ENCODE results near the gene TUBA1C. TPM values are rescaled to one million over a fixed set of nuclear protein-coding genes. Genes with fewer than 3 reads are reported as not detected.
A peak's percentile ranks its signal among the peaks of the same experiment; 100 is the strongest.

TUBA1C gene
- total RNA-seq (10 to 100 TPM; 34.2 to 71.7 (median 66.7) TPM), polyA plus RNA-seq (106 TPM)
- long read RNA-seq, donor 1, transcript TUBA1C-201 (4 exons, 3,001 nt), result major isoform, 15 of 30 reads
- long read RNA-seq, donor 1, partial matches to known transcripts, result 7 of 30 reads
- long read RNA-seq, donor 1, other reads (novel, unspliced or antisense), result 5 of 30 reads
- long read RNA-seq, donor 2, transcript TUBA1C-201 (4 exons, 3,001 nt), result major isoform, 14 of 17 reads
- long read RNA-seq, donor 2, partial matches to known transcripts, result 1 of 17 reads
- long read RNA-seq, donor 2, other reads (novel, unspliced or antisense), result 2 of 17 reads
- long read RNA-seq, donor 3, transcript TUBA1C-201 (4 exons, 3,001 nt), result major isoform, 36 of 59 reads
- long read RNA-seq, donor 3, partial matches to known transcripts, result 4 of 59 reads
- long read RNA-seq, donor 3, other reads (novel, unspliced or antisense), result 18 of 59 reads
- long read RNA-seq, donor 4, transcript TUBA1C-201 (4 exons, 3,001 nt), result major isoform, 13 of 14 reads
- long read RNA-seq, donor 4, partial matches to known transcripts, result 0 of 14 reads
- long read RNA-seq, donor 4, other reads (novel, unspliced or antisense), result 1 of 14 reads

DNA sequence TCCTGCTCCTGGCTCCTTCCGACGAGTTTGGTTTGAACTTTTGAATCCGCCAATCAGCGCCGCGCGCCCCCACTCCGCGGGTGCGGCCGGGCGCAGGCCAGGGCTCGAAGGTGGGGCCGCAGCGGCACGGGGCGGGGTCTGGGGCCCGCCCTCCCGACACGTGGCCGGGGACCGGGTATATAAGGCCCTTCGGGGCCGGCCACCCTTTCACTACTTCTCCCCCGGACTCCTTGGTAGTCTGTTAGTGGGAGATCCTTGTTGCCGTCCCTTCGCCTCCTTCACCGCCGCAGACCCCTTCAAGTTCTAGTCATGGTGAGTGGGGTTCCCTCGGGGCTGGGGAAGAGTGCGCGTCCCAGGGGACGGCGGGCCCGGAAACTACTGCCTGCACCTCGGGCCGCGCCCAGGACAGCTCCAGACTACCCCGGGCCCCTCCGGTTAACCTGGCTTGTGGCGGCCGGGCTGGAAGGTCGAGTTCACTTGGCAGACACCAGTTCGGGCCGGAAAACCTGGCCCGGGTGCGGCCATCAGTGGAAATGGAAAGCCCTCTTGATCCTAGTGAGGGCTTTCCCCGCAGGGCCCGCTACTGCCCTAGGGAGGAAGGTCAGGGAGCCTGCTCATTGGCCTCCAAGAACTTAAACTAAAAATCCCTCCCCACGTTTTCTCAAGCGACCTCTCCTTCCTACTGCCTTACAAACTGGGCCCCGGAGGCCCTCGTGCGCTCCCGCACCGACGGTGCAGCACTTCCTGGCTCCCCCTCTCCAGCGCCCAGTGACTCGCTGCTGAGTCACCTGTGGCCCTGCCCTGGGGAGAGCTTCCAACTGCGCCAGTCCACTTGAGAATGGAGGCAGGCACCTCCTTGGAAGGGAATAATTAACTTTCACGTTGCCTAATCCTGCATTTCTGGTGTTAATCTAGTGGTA, at the start of gene TUBA1C:
TUBA1C (plus strand) TSS at position 210 of the 920 bp plus-strand sequence; CDS start at position 310, 100 bp downstream.
- peak within 1 kb of the TSS; percentile 71 for H3K4me3 ChIP-seq (ENCODE audit: low read length)
- ATAC-seq (peak; percentile 96 to 97), DNase-seq (peak; percentile 96 to 98 (median 97))
- WGBS, result 2% methylated on average over 61 of the region's 61 CpGs
- intact Hi-C loops (cut with DNase I), result no loop called here
- peak within 1 kb of the TSS; percentile 74 for H3K27ac ChIP-seq (ENCODE audit: low read length)
- H3K27me3 ChIP-seq (ENCODE audit: control insufficient read depth, insufficient read depth), result no peaks in the 10 kb centered on the region
- peaks cover 2% of the 10 kb centered on the region for H3K4me1 ChIP-seq (ENCODE audit: control insufficient read depth, insufficient read depth, low read length)
- no peaks in the 10 kb centered on the region for H3K9me3 ChIP-seq (ENCODE audit: control insufficient read depth, low read length)

DNA sequence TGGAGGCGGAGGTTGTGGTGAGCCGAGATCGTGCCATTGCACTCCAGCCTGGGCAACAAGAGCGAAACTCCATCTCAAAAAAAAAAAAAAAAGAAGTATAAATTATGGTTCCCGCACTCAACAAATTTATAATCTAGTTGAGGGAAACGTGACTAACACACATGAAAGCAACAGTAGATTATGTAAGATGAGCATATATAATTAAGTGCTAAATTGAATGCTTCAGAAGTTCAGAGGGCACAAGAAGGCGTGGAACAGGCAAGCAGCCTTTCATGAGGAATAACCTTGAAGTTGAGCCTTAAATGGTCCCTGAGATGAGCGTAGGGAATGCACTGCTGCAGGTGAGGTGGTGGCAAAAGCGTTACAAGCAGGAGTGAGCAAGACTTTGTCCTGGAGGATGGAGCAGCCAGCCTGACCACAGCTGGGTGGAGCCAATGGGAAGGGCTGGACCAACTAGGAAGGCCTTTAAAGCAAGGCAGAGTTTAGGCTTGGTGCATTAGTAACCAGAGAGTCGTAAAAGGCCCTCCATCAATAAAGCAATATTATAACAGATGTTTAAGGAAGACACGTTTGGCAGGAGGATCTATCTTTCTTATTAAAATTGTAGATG, 45.4 kb upstream of the TUBA1C start:
- no peak overlapping the region for H3K4me3 ChIP-seq (ENCODE audit: low read length)
- no peaks in the 10 kb centered on the region for H3K27me3 ChIP-seq (ENCODE audit: control insufficient read depth, insufficient read depth)
- no peak for ATAC-seq
- H3K9me3 ChIP-seq (ENCODE audit: control insufficient read depth, low read length), result no peaks in the 10 kb centered on the region
- intact Hi-C loops (cut with DNase I), result no loop called here
- 91% methylated on average over 11 of the region's 11 CpGs for WGBS
- no peak for DNase-seq
- no peak overlapping the region for H3K27ac ChIP-seq (ENCODE audit: low read length)
- no peaks in the 10 kb centered on the region for H3K4me1 ChIP-seq (ENCODE audit: control insufficient read depth, insufficient read depth, low read length)

DNA sequence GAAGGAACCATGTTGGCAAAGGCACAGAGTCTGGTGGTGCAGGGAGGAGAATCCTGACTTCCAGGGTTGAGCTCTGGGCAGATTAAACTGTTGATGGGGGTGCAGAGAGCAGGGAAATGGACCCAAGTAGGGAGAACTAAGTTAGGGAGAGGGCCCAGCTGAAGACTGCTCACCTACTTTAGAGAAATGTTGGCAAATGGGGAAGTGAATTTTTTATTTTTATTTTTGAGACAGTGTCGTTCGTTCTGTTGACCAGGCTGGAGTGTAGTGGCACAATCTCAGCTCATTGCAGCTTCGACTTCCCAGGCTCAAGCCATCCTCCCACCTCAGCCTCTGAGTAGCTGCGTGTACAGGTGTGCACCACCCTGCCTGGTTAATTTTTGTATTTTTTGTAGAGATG, 43.9 kb upstream of the TUBA1C start:
- Histone ChIP-seq H3K27ac (ENCODE audit: low read length) (no peak overlapping the region), H3K4me1 (ENCODE audit: control insufficient read depth, insufficient read depth, low read length) (no peaks in the 10 kb centered on the region), H3K9me3 (ENCODE audit: control insufficient read depth, low read length) (no peaks in the 10 kb centered on the region), H3K27me3 (ENCODE audit: control insufficient read depth, insufficient read depth) (no peaks in the 10 kb centered on the region), H3K4me3 (ENCODE audit: low read length) (no peak overlapping the region)
- DNase-seq (no peak), ATAC-seq (no peak)
- intact Hi-C loops (cut with DNase I), result no loop called here
- WGBS, result 83% methylated on average over 4 of the region's 4 CpGs

DNA sequence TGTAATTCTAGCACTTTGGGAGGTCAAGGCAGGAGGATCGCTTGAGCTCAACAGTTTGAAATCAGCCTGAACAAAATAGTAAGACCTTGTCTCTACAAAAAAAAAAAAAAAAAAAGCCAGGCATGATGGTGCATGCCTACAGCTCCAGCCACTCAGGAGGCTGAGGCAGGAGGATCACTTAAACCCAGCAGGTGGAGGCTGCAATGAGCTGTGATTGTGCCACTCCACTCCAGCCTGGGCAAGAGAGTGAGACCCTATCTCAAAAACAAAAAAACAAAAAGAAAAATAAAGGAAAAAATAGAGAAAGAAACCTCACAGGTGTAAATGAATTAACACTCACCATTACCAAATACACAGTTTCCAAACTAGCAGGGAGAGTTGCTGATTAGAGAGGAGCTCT, 41.8 kb upstream of the TUBA1C start:
- ATAC-seq, result no peak
- 91% methylated on average over 1 of the region's 1 CpG for WGBS
- Histone ChIP-seq H3K4me1 (ENCODE audit: control insufficient read depth, insufficient read depth, low read length) (no peaks in the 10 kb centered on the region), H3K27me3 (ENCODE audit: control insufficient read depth, insufficient read depth) (no peaks in the 10 kb centered on the region), H3K27ac (ENCODE audit: low read length) (peak overlapping the region; percentile 79), H3K4me3 (ENCODE audit: low read length) (no peak overlapping the region), H3K9me3 (ENCODE audit: control insufficient read depth, low read length) (no peaks in the 10 kb centered on the region)
- no peak for DNase-seq
- intact Hi-C loops (cut with DNase I), result no loop called here

DNA sequence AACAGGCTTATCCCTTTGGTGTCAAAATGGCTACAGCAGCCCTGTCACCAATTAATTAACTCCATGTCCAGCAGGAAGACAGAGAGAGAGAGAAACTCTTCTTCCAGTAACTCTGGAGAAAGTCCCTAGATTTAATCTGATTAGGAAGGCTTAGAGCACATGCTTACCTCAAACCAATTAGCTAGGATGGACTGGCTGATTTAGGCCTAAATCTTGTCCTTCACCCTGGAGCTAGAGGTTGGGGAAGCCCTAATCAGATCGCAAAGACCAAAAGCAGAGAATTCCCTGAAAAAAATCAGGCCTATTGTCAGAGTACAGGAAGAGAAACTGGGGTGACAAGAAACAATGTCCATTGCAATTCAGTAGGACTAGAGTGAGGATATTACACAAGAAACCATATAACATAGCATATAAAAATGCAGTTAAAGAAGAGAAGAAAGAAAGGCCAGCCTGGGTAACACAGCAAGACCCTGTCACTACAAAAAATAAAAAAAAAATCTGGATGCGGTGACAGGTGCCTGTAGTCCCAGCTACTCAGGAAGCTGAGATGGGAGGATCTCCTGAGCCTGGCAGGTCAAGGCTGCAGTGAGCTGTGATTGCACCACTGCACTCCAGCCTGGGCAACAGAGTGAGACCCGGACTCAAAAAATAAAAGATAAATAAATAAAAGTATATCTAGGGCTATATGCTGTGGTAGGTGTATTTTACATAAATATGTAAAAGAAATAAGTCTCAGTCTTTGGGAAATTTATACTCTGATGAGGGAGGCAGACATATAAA, 41.1 kb upstream of the TUBA1C start:
- Histone ChIP-seq H3K4me3 (ENCODE audit: low read length) (no peak overlapping the region), H3K27me3 (ENCODE audit: control insufficient read depth, insufficient read depth) (no peaks in the 10 kb centered on the region), H3K4me1 (ENCODE audit: control insufficient read depth, insufficient read depth, low read length) (no peaks in the 10 kb centered on the region), H3K27ac (ENCODE audit: low read length) (no peak overlapping the region), H3K9me3 (ENCODE audit: control insufficient read depth, low read length) (no peaks in the 10 kb centered on the region)
- intact Hi-C loops (cut with DNase I), result no loop called here
- WGBS, result 81% methylated on average over 3 of the region's 3 CpGs
- DNase-seq (no peak), ATAC-seq (no peak)

DNA sequence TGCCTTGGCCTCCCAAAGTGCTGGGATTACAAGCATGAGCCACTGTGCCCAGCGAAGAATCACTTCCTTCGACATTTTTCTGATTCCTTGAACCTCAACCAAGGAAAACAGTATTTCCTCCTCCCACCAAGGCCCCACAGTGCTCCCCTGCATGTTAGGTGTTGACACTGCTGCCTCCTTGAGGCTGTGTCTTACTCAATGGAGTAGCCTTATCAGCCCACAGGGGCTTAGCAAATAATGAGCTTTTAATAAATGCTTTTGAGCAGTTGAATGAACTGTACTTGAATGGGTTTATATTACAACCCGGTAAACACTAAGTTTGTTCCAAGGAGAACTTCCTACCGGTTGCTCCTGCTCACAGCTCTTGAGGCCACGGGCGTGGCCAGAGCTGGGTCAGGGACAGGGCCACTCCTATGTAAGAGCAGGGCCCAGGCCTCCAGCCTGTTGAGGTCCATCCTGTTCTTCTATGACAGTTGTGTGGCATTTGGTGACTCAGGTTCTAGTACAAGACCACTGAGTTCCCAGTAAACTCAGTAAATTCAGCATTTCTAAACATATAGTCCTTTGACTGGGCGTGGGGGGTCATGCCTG, 39.2 kb upstream of the TUBA1C start:
- WGBS, result 61% methylated on average over 7 of the region's 7 CpGs
- H3K27ac ChIP-seq (ENCODE audit: low read length), result no peak overlapping the region
- no peaks in the 10 kb centered on the region for H3K9me3 ChIP-seq (ENCODE audit: control insufficient read depth, low read length)
- ATAC-seq (peak in 1 of 2 donors; percentile 47), DNase-seq (no peak)
- no peak overlapping the region for H3K4me3 ChIP-seq (ENCODE audit: low read length)
- no peaks in the 10 kb centered on the region for H3K27me3 ChIP-seq (ENCODE audit: control insufficient read depth, insufficient read depth)
- intact Hi-C loops (cut with DNase I), result no loop called here
- H3K4me1 ChIP-seq (ENCODE audit: control insufficient read depth, insufficient read depth, low read length), result no peaks in the 10 kb centered on the region

DNA sequence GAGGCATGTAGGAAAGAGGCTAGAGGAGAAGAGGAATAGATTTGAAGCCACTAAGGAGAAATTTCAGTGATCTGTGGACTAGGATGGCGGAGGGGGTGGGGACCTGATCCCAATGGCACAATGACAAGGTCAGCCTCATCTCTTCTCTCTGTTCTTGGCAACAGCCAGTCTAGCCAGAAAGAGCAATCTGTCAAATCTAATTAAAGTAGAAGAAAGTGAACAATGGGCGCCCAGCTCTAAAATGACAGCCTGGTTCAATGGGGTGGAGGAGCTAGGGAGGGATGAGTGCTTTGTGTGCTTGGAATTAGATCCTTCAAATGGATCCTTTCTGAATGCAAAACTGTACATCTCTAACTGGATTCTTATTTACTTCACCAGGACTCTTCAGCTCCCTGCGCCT, 37.2 kb upstream of the TUBA1C start:
- Histone ChIP-seq H3K27me3 (ENCODE audit: control insufficient read depth, insufficient read depth) (no peaks in the 10 kb centered on the region), H3K27ac (ENCODE audit: low read length) (no peak overlapping the region), H3K4me1 (ENCODE audit: control insufficient read depth, insufficient read depth, low read length) (no peaks in the 10 kb centered on the region), H3K4me3 (ENCODE audit: low read length) (no peak overlapping the region), H3K9me3 (ENCODE audit: control insufficient read depth, low read length) (no peaks in the 10 kb centered on the region)
- no peak for ATAC-seq
- DNase-seq, result no peak
- intact Hi-C loops (cut with DNase I), result no loop called here
- WGBS, result 95% methylated on average over 3 of the region's 3 CpGs

DNA sequence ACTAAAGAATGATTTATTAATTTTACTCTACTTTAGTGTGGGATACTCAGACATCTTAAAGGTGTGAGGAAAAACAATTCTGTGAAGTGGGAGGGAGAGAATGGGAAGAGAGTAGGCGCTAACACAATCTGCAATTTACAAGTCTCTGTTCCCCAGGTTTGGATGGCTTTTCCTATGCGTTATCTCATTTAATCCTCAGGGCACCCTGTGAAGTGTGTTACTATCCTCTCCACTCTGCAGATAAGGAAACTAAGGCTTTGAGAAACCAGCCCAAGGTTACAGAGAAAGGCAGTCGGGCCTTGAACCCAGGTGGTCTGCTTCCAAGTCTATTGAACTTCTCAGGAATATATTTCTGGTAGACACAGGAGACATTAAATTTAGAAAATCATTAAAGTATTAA, 36.2 kb upstream of the TUBA1C start:
- 82% methylated on average over 3 of the region's 3 CpGs for WGBS
- no peak overlapping the region for H3K4me3 ChIP-seq (ENCODE audit: low read length)
- H3K27me3 ChIP-seq (ENCODE audit: control insufficient read depth, insufficient read depth), result no peaks in the 10 kb centered on the region
- DNase-seq (no peak), ATAC-seq (no peak)
- intact Hi-C loops (cut with DNase I), result no loop called here
- peaks cover 4% of the 10 kb centered on the region for H3K4me1 ChIP-seq (ENCODE audit: control insufficient read depth, insufficient read depth, low read length)
- H3K9me3 ChIP-seq (ENCODE audit: control insufficient read depth, low read length), result no peaks in the 10 kb centered on the region
- H3K27ac ChIP-seq (ENCODE audit: low read length), result no peak overlapping the region

DNA sequence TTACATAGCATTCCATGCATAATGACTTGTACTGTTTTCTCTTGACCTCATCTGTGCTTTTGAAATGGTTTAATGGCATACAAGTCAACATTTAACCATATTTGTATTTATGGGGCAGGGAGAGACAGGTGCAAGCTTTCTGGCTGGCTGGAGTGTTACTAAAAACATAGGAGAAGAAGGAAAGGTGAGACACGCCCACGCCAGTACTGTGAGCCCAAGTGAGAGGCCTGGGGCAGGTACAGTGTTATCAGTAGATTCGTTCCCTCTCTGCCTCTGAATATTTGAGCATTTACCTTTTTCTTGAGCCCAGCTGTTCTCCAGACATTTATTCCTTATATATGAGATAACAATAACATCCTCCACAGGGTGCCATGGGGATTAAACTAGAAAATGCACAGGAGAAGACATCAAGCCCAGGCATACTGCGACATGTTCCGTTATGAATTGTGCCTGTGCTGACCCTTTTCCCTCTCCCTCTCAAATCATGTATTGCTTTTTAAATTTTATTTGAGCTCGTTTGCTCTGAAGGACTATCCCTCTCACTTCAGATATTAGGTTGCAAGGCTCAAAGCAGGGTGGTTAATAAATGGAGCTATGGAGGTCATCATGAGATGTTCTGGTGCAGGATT, 34.6 kb upstream of the TUBA1C start:
- peaks cover 6% of the 10 kb centered on the region for H3K4me1 ChIP-seq (ENCODE audit: control insufficient read depth, insufficient read depth, low read length)
- WGBS, result 94% methylated on average over 6 of the region's 6 CpGs
- intact Hi-C loops (cut with DNase I), result loop anchor here (5.0 to 10.0 kb wide), 5 partner anchors 38 to 165 kb away; partner anchors contain the start of genes TUBA1A (in 2 of the 4), KMT2D (in 1 of the 4) and RHEBL1 (in 1 of the 4)

More for the DNA sequence above, 34.6 kb upstream of the TUBA1C start:
- no peak for ATAC-seq
- no peak overlapping the region for H3K4me3 ChIP-seq (ENCODE audit: low read length)
- H3K9me3 ChIP-seq (ENCODE audit: control insufficient read depth, low read length), result no peaks in the 10 kb centered on the region
- no peaks in the 10 kb centered on the region for H3K27me3 ChIP-seq (ENCODE audit: control insufficient read depth, insufficient read depth)
- no peak overlapping the region for H3K27ac ChIP-seq (ENCODE audit: low read length)
- DNase-seq, result no peak

All from right cardiac atrium (tissue), 5 donors.